Omental fat pad (tissue), 4 donors: ENCODE data around the gene TRABD2B. TPM values are rescaled to one million over a fixed set of nuclear protein-coding genes. Genes with fewer than 3 reads are reported as not detected.

ENCODE experiments used
- ATAC-seq: fragments of 150-250 bp; one replicate; pipeline ENCODE4 v1.9.1; 2016; ENCODE audit warnings: mild to moderate bottlenecking, moderate library complexity; ENCODE audit not compliant: low FRiP score
- DNase-seq: peaks from one replicate; pipeline ENCODE4 v3.0.0-alpha.2; 2019; ENCODE audit warnings: low spot score
- total RNA-seq, 4 donors: library from RNA; depleted of rRNA; stranded (reverse); fragments of >200 nt; gene quantifications; one replicate each; pipeline ENCODE4 v1.1.0, GENCODE V29; 2016
- TF ChIP-seq, protein P1 (sequence below), 3 donors: fragments of 450-650 bp; IDR thresholded peaks; one replicate each; pipeline ENCODE4 v1.5.1; 2016 to 2017; ENCODE audit warnings: antibody characterized with exemption in 3 of 3, mild to moderate bottlenecking in 3 of 3, moderate library complexity in 2 of 3

The TRABD2B gene
- total RNA-seq, 4 donors from 2014 or later, result 0.82 to 3.0 (median 1.8) TPM

DNA sequence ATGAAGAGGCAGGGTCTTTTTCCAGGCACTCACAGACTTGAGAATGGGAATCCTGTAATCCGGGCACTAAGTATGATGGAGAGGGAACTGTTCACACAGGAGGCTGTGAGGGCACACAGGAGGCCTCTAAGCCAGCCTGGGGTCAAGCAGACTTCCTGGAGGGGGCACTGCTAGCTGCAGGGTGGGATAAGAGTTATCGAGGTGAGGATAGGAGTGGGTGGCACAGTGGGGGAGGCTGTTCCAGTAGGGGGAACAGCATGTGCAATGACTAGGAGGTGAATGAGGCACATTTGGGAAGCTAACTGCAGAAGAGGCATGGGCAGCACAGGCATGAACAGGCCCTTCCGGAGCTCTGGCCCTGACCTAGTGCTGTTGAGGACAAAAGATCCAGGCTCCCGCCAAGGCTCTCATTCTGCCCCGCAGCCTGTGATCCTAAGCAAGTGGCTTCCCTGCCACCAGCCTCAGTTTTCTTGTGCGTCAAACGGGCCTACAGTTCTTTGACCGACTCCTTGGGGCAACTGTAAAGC lies 216.7 kb downstream of the TRABD2B start:
- TF ChIP-seq, protein P1, sequence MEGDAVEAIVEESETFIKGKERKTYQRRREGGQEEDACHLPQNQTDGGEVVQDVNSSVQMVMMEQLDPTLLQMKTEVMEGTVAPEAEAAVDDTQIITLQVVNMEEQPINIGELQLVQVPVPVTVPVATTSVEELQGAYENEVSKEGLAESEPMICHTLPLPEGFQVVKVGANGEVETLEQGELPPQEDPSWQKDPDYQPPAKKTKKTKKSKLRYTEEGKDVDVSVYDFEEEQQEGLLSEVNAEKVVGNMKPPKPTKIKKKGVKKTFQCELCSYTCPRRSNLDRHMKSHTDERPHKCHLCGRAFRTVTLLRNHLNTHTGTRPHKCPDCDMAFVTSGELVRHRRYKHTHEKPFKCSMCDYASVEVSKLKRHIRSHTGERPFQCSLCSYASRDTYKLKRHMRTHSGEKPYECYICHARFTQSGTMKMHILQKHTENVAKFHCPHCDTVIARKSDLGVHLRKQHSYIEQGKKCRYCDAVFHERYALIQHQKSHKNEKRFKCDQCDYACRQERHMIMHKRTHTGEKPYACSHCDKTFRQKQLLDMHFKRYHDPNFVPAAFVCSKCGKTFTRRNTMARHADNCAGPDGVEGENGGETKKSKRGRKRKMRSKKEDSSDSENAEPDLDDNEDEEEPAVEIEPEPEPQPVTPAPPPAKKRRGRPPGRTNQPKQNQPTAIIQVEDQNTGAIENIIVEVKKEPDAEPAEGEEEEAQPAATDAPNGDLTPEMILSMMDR (IDR thresholded peaks at IDR 0.05), result no peak
- no peak for ATAC-seq
- no peak for DNase-seq

DNA sequence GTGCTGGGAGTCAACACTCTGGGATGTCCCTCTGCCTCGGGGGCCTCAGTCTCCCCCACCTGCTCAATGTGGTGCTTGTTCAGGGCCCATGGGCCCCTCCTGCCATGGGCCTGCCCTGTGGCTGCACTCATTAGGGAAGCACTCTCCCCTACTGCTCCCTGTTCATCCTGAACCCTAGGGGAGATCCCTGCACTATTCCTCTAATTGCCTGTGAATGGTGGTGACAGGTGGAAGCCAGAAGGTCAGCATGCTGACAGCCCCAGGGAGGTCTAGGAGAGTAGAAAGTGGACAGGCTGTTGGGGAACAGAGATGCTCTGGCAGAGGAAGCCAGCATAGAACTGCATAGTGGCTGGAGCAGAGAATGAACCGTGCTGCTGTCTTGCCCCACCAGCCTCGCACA lies 217.6 kb downstream of the TRABD2B start:
- no peak for ATAC-seq
- TF ChIP-seq, protein P1 (IDR thresholded peaks at IDR 0.05), result no peak
- no peak for DNase-seq

DNA sequence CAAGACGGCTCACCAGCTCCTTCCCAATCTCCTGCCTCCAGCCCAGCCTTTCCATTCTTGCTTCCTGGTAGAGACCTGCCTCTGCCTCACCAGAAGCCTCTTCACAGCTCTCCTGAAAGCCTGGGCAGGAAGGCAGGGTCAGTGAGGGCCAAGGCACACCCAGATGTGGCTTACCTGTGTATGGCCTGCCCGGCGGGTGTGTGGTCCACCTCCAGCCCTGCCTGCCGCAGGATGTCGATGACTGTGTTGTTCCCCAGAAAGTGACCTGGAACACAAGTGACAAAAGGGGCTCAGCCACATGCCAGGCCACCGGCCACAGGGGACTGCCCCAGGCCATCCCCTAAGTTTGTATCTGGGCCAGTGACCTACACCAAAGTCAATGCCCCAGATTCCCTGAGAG lies 218.9 kb downstream of the TRABD2B start:
- TF ChIP-seq, protein P1 (IDR thresholded peaks at IDR 0.05), result no peak
- no peak for DNase-seq
- no peak for ATAC-seq

DNA sequence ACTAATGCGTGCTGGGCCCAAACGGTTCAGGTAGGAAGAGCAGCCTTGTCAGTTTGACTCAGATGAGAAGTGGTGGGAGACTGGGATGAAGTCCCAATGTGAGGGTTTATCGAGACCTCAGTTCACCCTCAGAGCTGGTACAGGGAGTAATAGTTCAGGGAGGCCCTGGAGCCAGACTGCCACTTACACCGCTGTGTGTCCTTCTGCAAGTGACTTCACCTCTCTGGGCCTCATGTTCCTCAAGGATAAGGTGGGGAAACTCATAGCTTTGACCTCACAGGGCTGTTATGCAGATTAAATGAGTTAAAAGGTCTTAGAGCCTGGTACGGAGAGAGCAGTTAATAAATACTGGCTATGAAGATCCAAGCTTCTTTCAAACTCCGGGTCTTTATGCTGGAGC lies 219.9 kb downstream of the TRABD2B start:
- TF ChIP-seq, protein P1 (IDR thresholded peaks at IDR 0.05), result no peak
- ATAC-seq (no peak), DNase-seq (no peak)

DNA sequence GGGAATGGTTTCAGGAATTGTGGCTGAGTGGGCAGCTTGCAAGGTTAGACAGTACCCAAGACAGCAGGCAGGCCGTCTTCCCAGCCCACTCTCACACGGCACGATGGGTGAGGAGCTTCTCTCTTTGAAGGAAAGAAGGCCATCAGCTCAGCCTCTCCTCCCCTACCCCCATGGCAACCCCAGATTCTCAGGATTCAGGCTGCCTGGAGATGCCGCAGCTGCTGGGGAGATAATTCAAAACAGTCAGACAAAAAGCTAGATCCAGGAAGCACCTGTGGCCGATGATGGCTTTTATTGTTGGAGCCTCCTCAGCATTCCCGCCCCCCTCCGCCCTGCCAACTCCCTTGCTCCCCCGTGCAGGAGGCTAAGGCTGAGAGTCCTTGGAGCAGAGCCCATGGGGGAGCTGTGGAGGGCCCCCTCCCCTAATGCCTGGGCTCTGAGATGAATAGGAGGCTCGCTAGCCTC lies 220.5 kb downstream of the TRABD2B start:
- DNase-seq (no peak), ATAC-seq (no peak)
- TF ChIP-seq, protein P1 (IDR thresholded peaks at IDR 0.05), result no peak

DNA sequence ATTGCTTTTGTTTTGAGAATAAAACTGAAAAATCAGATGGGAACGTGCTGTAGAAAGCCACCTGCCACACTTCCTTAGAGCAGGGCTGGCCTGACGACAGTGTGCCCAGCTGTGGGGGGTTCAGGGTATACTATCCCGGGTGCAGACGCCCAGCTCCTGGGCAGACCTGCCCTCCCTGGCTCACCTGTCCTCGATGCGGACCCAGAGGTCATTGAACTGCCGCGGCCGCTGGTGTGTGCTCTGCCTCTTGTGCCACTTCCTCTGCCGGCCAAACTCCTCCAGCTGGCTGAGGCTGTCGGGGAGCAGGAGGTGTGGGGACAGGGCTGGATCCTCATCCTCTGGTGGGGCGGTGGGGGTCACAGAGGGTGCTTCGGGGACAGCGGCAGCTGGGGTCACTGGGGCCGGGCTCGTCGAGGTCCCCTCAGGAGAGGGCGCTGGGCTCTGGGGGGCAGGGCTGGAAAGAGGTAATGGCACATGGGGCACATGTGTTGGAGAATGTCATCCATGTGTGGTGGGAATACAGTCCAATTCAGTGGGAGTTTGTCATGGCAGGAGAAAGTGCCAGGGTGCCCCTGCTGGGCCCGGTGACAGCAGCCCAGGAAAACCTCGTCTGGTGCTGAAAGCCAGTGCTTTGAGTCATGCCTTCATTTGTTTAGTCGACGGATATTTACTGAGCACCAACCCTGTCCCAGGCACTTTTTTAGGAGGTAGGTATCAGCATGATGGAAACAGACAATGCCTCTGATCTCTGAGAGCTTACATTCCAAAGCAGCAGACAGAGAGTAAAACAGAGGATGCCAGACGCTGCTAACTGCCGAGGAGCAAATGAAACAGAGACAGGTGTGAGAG lies 222.0 kb downstream of the TRABD2B start:
- ATAC-seq, result no peak
- DNase-seq, result no peak
- TF ChIP-seq, protein P1 (IDR thresholded peaks at IDR 0.05), result no peak
